ENCODE data around the gene HOXC9.
A peak's percentile ranks its signal among the peaks of the same experiment; 100 is the strongest.

The HOXC9 gene

DNA sequence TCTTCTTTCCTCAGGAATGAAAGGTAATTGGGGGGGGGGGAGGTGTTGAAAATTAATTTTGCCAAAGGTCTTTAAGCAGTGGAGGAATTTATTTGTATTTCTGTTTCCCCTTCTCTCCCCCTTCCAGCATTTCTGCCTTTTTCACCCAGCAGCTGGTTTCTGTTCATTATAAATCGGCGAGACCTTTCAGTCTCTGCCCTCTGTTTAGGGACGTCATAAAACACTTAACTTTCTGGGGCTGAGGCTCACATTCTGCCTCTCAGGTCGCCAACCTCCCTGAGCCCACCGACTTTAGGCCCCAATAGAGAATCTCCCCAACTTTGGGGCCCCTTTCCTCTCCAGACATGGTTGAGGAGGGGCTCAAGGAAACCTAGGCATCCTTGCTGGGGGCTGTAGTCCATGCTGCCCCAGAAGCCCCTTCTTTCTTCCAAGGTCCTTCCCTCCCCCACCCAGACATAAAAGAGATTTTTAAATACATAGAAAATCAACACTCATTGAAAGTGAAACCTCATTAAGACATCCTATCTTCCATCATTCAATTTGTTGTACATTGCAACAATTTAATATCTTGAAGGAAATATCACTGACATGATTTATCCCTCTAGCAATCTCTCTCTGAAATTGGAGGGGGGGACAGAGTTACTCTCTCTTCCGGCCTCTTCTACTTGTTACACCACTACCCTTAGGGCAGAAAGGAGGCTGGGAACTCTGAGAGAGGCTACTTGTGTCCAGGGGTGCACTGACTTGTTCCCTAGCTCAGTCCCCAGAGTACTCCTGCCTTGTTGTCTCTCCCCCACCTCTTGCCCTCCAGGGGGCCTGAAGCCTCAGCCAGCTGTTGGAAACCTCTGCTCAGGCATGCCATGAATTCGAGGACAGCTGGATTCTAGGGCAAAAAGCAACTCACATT, 25.8 kb downstream of the HOXC9 start:
- Histone ChIP-seq H3K4me3 (ENCODE audit: low read length) (no peak overlapping the region), H3K27me3 (ENCODE audit: control insufficient read depth, insufficient read depth, low read length) (peaks cover 100% of the 10 kb centered on the region), H3K9ac (ENCODE audit: low read length) (no peak overlapping the region), H3K36me3 (ENCODE audit: control insufficient read depth, low read depth, low read length) (no peaks in the 10 kb centered on the region), H3K4me1 (ENCODE audit: control insufficient read depth, low read depth, low read length) (no peaks in the 10 kb centered on the region), H3K9me3 (ENCODE audit: control insufficient read depth, low read depth, low read length) (no peaks in the 10 kb centered on the region), H3K27ac (ENCODE audit: low read length) (no peak overlapping the region)

DNA sequence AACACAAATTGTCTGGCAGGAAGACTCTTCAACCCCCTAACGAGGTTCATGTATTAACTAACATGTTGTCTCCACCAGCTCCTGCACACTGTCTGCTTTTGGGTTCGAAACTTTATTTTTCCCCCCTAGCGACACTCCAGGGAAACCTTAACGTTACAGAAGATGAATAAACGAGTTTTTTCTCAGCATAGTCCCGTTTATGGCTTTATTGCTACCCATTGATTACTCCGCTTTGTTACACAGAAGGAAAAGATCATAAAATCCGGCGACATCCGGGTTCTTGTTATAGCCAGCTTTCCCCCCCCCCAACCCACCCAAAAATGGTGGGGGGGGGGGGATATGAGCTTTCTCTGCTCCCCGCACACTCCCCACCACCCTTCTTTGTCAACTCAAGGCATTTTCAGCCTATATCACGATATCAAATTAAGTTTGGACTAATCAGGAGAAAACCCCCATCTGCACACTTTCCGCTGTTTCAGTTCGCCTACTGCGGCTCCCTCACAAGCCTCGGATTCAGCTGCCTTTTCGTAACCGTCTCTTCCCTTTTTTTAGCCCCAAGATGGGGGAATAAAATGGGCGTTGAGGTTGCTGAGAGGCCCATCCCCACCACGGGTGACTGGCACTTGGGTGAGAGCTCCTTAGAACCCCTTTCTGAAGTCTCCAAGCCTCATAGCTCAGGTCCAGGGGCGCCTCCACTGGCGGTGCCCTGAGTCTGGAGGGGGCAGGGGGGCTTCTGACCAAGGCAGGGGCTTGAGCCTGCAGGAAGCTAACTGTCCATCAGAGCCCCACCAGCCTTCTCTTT, 26.9 kb downstream of the HOXC9 start:
- no peak overlapping the region for H3K27ac ChIP-seq (ENCODE audit: low read length)
- H3K4me1 ChIP-seq (ENCODE audit: control insufficient read depth, low read depth, low read length) = no peaks in the 10 kb centered on the region
- H3K4me3 ChIP-seq (ENCODE audit: low read length) = no peak overlapping the region
- H3K36me3 ChIP-seq (ENCODE audit: control insufficient read depth, low read depth, low read length) = no peaks in the 10 kb centered on the region
- no peaks in the 10 kb centered on the region for H3K9me3 ChIP-seq (ENCODE audit: control insufficient read depth, low read depth, low read length)
- H3K9ac ChIP-seq (ENCODE audit: low read length) = no peak overlapping the region
- peaks cover 100% of the 10 kb centered on the region for H3K27me3 ChIP-seq (ENCODE audit: control insufficient read depth, insufficient read depth, low read length)

DNA sequence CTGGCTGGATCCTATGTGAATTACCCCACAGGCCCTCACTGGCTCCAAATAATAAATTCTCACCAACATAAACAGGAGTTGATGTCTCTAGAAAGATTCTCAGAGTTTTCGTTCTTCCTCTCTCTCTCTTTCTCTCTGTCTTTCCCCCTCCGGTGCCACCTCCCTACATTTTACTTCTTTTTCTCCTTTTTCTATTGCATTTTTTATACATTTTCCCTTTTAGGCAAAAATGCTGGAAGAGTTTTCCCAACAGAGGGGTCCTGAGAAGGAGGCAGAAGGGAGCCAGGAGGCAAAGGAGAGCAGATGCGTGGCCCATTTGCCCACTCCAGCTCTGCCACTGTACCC, 27.5 kb downstream of the HOXC9 start:
- no peaks in the 10 kb centered on the region for H3K9me3 ChIP-seq (ENCODE audit: control insufficient read depth, low read depth, low read length)
- no peak overlapping the region for H3K27ac ChIP-seq (ENCODE audit: low read length)
- no peaks in the 10 kb centered on the region for H3K36me3 ChIP-seq (ENCODE audit: control insufficient read depth, low read depth, low read length)
- no peak overlapping the region for H3K4me3 ChIP-seq (ENCODE audit: low read length)
- H3K27me3 ChIP-seq (ENCODE audit: control insufficient read depth, insufficient read depth, low read length) = peaks cover 100% of the 10 kb centered on the region
- no peaks in the 10 kb centered on the region for H3K4me1 ChIP-seq (ENCODE audit: control insufficient read depth, low read depth, low read length)
- H3K9ac ChIP-seq (ENCODE audit: low read length) = no peak overlapping the region

DNA sequence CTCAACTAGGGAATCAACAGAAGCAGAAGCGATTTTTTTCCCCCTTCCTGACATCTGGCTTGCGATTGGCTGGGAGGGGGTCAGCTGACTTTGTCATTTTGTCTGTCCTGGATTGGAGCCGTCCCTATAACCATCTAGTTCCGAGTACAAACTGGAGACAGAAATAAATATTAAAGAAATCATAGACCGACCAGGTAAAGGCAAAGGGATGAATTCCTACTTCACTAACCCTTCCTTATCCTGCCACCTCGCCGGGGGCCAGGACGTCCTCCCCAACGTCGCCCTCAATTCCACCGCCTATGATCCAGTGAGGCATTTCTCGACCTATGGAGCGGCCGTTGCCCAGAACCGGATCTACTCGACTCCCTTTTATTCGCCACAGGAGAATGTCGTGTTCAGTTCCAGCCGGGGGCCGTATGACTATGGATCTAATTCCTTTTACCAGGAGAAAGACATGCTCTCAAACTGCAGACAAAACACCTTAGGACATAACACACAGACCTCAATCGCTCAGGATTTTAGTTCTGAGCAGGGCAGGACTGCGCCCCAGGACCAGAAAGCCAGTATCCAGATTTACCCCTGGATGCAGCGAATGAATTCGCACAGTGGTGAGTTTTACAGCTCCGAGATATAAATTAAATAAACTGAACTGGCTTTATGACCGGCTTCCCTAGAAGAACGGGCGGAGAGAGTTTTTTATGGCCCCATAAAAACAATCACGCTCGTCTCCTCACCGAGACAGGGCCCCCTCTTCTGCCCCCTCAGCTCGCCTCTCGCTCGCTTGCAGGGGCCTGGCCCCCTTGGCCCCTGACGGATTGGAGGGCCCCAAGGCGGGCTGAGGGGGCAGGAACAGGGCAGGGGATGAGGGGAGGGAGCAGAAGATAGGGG, 28.6 kb downstream of the HOXC9 start, which contains the start of gene HOXC6:
HOXC6 (plus strand) TSS at position 127 of the 888 bp plus-strand sequence; CDS start at position 209, 82 bp downstream.
- H3K36me3 ChIP-seq (ENCODE audit: control insufficient read depth, low read depth, low read length) = no peaks in the 10 kb centered on the region
- no peak within 1 kb of the TSS for H3K9ac ChIP-seq (ENCODE audit: low read length)
- H3K4me3 ChIP-seq (ENCODE audit: low read length) = no peak within 1 kb of the TSS
- H3K9me3 ChIP-seq (ENCODE audit: control insufficient read depth, low read depth, low read length) = no peaks in the 10 kb centered on the region
- no peaks in the 10 kb centered on the region for H3K4me1 ChIP-seq (ENCODE audit: control insufficient read depth, low read depth, low read length)
- H3K27ac ChIP-seq (ENCODE audit: low read length) = no peak within 1 kb of the TSS
- H3K27me3 ChIP-seq (ENCODE audit: control insufficient read depth, insufficient read depth, low read length) = peaks cover 100% of the 10 kb centered on the region

DNA sequence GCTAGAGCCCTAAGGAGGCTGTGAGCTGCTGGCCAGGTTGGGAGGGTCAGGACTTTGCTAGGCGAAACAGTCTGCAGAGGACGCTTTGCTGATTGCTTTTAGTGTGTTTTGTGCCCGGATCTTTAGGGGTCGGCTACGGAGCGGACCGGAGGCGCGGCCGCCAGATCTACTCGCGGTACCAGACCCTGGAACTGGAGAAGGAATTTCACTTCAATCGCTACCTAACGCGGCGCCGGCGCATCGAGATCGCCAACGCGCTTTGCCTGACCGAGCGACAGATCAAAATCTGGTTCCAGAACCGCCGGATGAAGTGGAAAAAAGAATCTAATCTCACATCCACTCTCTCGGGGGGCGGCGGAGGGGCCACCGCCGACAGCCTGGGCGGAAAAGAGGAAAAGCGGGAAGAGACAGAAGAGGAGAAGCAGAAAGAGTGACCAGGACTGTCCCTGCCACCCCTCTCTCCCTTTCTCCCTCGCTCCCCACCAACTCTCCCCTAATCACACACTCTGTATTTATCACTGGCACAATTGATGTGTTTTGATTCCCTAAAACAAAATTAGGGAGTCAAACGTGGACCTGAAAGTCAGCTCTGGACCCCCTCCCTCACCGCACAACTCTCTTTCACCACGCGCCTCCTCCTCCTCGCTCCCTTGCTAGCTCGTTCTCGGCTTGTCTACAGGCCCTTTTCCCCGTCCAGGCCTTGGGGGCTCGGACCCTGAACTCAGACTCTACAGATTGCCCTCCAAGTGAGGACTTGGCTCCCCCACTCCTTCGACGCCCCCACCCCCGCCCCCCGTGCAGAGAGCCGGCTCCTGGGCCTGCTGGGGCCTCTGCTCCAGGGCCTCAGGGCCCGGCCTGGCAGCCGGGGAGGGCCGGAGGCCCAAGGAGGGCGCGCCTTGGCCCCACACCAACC, 29.8 kb downstream of the HOXC9 start:
- Histone ChIP-seq H3K9ac (ENCODE audit: low read length) (no peak overlapping the region), H3K36me3 (ENCODE audit: control insufficient read depth, low read depth, low read length) (no peaks in the 10 kb centered on the region), H3K4me1 (ENCODE audit: control insufficient read depth, low read depth, low read length) (no peaks in the 10 kb centered on the region), H3K4me3 (ENCODE audit: low read length) (peak overlapping the region; percentile 6), H3K27ac (ENCODE audit: low read length) (no peak overlapping the region), H3K27me3 (ENCODE audit: control insufficient read depth, insufficient read depth, low read length) (peaks cover 100% of the 10 kb centered on the region), H3K9me3 (ENCODE audit: control insufficient read depth, low read depth, low read length) (no peaks in the 10 kb centered on the region)

DNA sequence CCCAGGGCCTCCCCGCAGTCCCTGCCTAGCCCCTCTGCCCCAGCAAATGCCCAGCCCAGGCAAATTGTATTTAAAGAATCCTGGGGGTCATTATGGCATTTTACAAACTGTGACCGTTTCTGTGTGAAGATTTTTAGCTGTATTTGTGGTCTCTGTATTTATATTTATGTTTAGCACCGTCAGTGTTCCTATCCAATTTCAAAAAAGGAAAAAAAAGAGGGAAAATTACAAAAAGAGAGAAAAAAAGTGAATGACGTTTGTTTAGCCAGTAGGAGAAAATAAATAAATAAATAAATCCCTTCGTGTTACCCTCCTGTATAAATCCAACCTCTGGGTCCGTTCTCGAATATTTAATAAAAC, 30.5 kb downstream of the HOXC9 start:
- Histone ChIP-seq H3K9me3 (ENCODE audit: control insufficient read depth, low read depth, low read length) (no peaks in the 10 kb centered on the region), H3K4me1 (ENCODE audit: control insufficient read depth, low read depth, low read length) (no peaks in the 10 kb centered on the region), H3K36me3 (ENCODE audit: control insufficient read depth, low read depth, low read length) (no peaks in the 10 kb centered on the region), H3K27ac (ENCODE audit: low read length) (no peak overlapping the region), H3K4me3 (ENCODE audit: low read length) (no peak overlapping the region), H3K27me3 (ENCODE audit: control insufficient read depth, insufficient read depth, low read length) (peaks cover 100% of the 10 kb centered on the region), H3K9ac (ENCODE audit: low read length) (no peak overlapping the region)

DNA sequence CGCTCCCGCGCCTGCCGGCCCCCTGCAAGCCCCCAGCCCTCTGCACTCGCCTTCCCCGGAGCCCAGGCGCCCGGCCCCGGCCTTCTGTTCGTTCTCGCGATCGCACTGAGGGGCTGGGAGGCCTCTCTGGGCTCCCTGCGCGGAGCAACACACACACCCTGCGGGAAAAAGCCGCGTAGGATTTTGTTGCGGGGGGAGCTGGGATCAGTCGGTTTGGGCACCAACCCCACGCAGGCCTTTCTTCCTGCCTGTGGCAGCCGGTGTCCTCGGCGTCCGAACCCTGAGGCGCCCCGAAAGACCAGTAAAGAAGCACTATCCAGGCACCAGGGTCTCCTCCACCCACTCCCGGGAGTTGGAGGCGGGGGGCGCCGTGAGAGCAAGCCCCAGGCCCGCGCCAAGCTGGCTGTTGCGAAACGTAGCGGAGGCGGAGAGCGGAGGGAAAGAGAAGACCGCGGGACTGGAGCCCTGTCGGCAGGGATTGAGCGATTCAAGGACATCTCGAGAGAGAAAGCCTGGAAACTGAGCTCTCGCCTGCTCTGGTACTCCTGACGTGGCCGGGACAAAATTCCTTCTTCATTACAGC, 31.0 kb downstream of the HOXC9 start:
- peaks cover 100% of the 10 kb centered on the region for H3K27me3 ChIP-seq (ENCODE audit: control insufficient read depth, insufficient read depth, low read length)
- H3K4me3 ChIP-seq (ENCODE audit: low read length) = no peak overlapping the region
- H3K4me1 ChIP-seq (ENCODE audit: control insufficient read depth, low read depth, low read length) = no peaks in the 10 kb centered on the region
- H3K9ac ChIP-seq (ENCODE audit: low read length) = no peak overlapping the region
- H3K36me3 ChIP-seq (ENCODE audit: control insufficient read depth, low read depth, low read length) = no peaks in the 10 kb centered on the region
- H3K27ac ChIP-seq (ENCODE audit: low read length) = no peak overlapping the region
- H3K9me3 ChIP-seq (ENCODE audit: control insufficient read depth, low read depth, low read length) = no peaks in the 10 kb centered on the region

DNA sequence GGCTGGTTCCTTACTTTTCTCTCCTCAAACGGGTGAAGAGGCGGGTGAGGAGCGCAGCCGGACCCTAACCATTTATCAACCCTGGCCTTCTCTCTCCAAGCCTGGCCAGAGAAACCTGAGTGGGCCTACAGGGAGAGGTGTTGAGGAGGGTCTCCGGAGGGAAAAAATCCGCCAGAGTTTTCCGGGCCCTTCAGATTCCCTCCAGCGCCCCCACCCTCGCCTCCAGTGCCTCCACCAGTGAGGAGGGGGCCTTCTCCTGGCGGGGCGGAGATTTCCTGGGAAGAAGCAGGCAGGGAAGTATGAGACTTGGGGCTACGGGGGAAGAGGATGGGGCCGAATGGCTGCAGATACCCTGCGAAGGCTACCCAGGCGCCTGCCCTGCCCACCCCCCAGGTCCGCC, 31.5 kb downstream of the HOXC9 start:
- no peak overlapping the region for H3K27ac ChIP-seq (ENCODE audit: low read length)
- no peak overlapping the region for H3K4me3 ChIP-seq (ENCODE audit: low read length)
- no peaks in the 10 kb centered on the region for H3K9me3 ChIP-seq (ENCODE audit: control insufficient read depth, low read depth, low read length)
- no peaks in the 10 kb centered on the region for H3K36me3 ChIP-seq (ENCODE audit: control insufficient read depth, low read depth, low read length)
- H3K27me3 ChIP-seq (ENCODE audit: control insufficient read depth, insufficient read depth, low read length) = peaks cover 100% of the 10 kb centered on the region
- H3K9ac ChIP-seq (ENCODE audit: low read length) = no peak overlapping the region
- H3K4me1 ChIP-seq (ENCODE audit: control insufficient read depth, low read depth, low read length) = no peaks in the 10 kb centered on the region

DNA sequence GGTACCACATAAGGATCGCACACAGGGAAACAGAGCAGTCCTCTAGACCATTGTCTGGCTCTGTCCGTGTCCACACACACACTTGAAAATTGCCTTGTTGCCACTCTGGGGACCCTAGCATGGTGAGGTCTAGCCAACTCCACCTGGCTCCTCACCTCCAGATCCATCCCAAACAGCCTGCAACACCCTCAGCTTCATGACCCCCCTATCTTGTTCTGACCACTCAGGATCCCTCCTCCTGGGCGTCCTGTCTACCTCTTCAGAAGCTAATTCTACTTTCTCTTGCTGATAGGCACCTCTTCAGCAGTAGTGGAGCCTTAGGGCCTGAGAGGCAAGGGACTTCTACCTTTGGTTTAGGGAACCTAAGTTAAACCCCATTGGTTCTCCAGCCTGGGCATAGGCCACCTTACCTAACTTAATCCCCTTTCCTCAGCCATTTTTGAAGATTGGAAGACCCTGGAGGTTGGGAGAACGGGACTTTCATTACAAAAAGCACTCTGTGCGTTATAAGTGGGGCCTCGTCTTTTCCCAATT, 32.2 kb downstream of the HOXC9 start:
- no peaks in the 10 kb centered on the region for H3K36me3 ChIP-seq (ENCODE audit: control insufficient read depth, low read depth, low read length)
- H3K4me1 ChIP-seq (ENCODE audit: control insufficient read depth, low read depth, low read length) = no peaks in the 10 kb centered on the region
- no peak overlapping the region for H3K27ac ChIP-seq (ENCODE audit: low read length)
- H3K9me3 ChIP-seq (ENCODE audit: control insufficient read depth, low read depth, low read length) = no peaks in the 10 kb centered on the region
- H3K27me3 ChIP-seq (ENCODE audit: control insufficient read depth, insufficient read depth, low read length) = peaks cover 100% of the 10 kb centered on the region
- no peak overlapping the region for H3K9ac ChIP-seq (ENCODE audit: low read length)
- no peak overlapping the region for H3K4me3 ChIP-seq (ENCODE audit: low read length)

DNA sequence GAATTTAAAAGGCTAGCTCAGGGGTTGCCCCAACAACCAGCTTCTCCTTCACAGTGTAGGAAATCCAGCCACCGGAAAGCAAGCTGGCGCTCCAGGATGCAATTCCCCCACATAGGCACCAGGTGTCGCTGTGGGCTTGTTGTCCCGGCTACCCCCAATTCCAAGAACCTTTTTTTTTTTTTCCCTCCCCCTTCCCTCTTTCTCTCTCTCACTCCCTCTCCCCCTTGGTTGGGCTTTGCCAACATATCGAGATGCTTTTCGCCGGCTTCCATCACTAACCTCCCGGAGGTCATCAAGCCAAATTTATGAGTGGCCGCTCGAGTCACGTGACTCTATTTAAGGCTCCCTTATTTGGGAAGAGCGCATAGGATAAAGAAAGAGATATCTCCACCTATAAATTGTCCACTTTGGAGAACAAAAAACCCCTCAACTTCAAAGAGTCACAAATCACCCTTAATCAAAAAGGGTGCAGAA, 32.7 kb downstream of the HOXC9 start, which contains the start of gene HOXC5:
HOXC5 (plus strand) TSS at position 424 of the 474 bp plus-strand sequence. CDS start 73 bp downstream, outside the sequence.
- Histone ChIP-seq H3K4me3 (ENCODE audit: low read length) (no peak within 1 kb of the TSS), H3K27ac (ENCODE audit: low read length) (no peak within 1 kb of the TSS), H3K36me3 (ENCODE audit: control insufficient read depth, low read depth, low read length) (no peaks in the 10 kb centered on the region), H3K27me3 (ENCODE audit: control insufficient read depth, insufficient read depth, low read length) (peaks cover 100% of the 10 kb centered on the region), H3K9ac (ENCODE audit: low read length) (no peak within 1 kb of the TSS), H3K9me3 (ENCODE audit: control insufficient read depth, low read depth, low read length) (no peaks in the 10 kb centered on the region), H3K4me1 (ENCODE audit: control insufficient read depth, low read depth, low read length) (no peaks in the 10 kb centered on the region)
